CD4-positive, alpha-beta T cell treated with Interleukin-1 beta for 1 hour (primary cell): ENCODE data around the gene ABHD16B.

Experiments
- DNase-seq, 2 donors: peaks; one replicate each; pipeline ENCODE4 v3.0.0-alpha.2; 2020 to 2022

ABHD16B gene

DNA sequence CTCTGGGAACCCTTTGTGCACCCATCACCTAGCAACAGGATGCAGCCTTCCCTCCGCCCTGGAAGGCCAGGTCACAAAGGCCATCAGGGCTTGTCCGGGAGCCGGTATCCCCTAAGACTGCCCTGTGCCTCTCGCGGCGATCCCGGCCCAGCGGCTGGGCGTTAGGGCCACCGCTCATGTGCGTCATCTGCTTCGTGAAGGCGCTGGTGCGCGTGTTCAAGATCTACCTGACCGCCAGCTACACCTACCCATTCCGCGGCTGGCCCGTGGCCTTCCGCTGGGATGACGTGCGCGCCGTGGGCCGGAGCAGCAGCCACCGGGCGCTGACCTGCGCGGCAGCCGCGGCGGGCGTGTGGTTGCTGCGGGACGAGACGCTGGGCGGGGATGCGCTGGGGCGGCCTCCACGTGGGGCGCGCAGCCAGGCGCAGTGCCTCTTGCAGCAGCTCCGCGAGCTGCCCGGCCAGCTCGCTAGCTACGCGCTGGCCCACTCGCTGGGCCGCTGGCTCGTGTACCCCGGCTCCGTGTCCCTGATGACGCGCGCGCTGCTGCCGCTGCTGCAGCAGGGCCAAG is at the start of gene ABHD16B:
ABHD16B (plus strand) TSS at position 134 of the 570 bp plus-strand sequence; CDS start at position 177, 43 bp downstream.
- no peak for DNase-seq

DNA sequence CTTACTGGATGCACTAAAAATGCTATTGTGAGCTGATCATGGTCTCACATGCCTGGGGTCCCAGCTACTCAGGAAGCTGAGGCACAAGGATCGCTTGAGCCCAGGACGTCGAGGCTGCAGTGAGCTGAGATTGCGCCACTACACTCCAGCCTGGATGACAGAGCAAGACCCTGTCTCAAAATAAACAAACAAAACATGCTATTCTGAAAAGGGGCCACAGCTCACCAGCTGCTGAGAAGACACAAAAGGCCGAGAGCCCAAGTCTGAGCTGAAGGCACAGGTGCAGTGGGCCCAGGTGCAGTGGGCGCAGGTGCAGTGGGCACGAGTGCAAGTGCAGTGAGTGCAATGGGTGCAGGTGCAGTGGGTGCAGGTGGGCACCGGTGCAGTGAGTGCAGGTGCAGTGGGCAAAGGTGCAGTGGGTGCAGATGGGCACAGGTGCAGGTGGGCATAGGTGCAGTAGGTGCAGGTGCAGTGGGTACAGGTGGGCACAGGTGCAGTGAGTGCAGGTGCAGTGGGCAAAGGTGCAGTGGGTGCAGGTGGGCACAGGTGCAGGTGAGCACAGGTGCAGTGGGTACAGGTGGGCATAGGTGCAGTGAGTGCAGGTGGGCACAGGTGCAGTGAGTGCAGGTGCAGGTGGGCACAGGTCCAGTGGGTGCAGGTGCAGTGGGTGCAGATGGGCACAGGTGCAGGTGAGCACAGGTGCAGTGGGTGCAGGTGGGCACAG is 46.2 kb upstream of the ABHD16B start:
- no peak for DNase-seq

GRCh38 chr20:63815615-63816253 is 45.6 kb upstream of the ABHD16B start:
- DNase-seq: no peak

DNA sequence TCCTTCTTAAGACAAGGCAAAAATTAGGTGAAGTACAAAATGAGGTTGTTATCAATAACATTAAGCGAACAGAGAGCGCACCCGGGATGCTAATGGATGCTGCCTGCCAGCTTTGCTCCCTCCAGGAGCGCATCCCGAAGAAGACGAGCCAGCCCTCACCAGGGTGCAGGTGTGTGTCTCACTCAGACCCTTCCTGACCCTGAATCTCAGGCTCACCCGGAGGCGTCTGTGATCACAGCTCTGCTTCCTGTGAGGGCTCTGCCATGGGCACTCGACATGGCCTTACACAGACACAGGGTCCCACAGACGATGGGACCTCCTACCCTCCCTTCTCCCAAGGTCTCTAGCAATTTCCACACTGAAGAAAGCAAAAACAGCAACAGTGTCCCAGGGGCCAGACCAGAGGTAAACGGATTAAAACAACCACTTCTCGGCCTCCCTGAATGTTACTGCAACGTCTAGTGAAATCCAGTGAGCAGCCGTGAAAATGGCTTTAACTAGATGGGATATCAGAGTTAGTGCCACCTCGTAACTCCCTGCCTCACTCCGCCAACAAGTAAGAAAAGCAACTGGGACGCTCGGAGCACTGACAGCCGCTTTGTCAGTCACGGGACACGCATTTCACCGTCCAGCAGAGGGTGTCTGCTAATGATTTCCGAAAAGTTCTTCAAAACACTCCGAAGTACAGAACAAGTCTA is 41.9 kb upstream of the ABHD16B start:
- DNase-seq: peak in 1 of 2 donors; percentile 11

DNA sequence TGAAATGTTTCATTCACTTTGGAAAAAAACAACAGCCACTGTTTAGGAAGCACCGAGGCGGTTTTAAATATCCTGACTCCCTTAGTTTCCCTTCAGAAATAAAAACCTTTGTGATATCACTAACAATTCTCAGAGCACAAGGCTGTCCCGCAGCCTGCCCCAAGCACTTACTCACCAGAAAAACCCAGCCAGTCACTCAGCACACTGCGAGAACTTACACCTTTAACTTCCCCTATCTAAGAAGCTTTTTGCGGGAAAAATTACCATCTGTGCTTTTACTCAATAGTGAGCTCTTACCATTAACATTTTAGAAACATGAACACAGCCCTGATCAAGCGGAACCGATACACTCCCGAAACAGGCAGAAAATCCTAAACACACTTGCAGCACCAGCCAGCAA is 39.5 kb upstream of the ABHD16B start:
- no peak for DNase-seq

GRCh38 chr20:63822276-63822696 is 39.0 kb upstream of the ABHD16B start:
- DNase-seq: no peak

GRCh38 chr20:63823691-63824311 is 37.5 kb upstream of the ABHD16B start:
- DNase-seq: no peak

DNA sequence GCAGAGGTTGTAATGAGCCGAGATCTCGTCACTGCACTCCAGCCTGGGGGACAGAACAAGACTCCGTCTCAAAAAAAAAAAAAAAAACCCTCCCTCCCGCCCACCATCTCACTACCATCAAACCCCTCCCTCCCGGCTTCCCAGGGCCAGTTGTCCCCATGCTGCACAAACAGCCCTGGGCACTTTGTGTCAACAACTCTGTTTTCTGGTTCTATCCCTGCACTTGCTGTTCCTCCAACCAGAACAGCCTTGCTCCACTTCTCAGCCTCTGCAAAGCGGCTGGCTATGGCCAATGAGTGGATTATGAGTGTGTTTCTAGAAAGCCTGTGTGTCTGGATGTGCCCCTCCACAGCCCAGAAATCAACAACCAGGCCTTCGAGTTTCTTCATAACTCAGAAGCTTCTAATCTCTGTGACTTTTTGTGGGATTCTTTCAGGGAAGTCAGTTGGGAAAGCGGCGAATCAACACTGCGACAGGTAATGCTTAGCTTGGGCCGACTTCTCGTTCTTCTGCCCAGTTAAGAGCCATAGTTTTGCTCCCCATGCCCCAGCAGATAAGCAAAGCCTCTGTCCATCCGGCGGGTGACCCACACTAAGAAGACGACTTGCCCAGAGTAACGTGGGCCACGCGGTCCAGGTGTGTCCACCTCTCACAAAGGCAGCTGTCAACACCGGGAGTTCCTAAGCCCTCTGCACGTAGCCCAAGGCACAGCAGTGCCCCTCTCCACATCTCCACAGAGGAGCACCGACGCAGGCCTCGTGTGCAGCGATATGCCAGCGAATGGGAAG is 35.8 kb upstream of the ABHD16B start:
- DNase-seq: no peak

- no peak for DNase-seq
Measured at GRCh38 chr20:63826753-63827152, 34.5 kb upstream of the ABHD16B start.

DNA sequence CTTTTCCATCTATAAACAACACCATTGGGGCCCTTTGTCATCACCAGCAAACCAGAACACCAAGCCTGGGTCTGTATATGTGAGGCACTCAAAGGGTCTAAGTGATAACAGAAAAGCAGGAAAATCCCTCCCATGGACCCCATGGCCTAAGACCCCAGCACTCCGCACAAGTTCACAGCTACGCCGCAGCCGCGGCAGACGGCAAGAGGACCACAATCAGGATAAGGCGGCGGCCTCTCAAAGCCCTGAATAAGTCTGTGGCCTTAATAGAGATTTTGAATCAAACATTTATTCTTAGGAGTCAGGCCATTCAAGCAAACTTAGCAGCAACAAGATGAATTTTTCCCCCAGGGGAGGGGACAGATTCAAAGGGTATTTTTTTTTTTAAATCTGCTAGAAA is 33.2 kb upstream of the ABHD16B start:
- no peak for DNase-seq

DNA sequence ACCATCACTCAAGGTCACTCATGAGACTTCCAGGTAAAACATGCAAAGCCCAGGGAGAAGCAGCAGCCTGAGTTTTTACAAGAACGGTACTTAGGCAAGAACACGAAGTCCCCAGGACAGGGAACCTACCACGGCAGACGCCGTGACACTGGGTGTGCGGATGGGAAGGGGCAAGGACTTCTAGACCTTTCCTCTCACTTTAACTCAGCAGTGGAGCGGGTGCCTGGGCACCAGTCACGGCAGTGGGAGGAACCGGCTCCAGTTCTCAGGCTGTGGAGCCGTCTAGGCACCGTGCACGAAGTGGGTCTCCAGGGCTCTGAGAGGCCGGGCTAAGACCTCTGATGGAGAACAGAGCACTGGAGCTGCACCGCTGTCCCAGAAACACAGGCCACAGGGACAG is 32.8 kb upstream of the ABHD16B start:
- DNase-seq: no peak

DNA sequence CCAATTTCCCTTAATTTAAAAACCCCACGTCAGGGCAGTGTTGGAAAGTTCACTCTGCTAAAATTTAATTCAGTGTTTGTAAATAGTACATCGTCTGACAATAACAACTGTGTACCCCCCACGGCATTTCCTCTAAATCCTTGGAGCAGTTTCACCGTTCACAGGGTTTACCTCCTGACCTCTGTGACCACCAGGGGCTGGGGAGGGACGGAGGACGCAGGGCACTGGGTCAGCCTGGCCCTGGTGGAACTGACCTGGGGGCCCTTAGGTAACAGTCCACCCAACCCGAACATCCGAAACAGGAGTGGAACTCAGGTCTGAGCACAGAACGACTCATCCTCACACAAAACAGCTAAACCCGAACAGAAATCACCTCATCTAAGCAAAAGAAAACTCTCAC is 32.3 kb upstream of the ABHD16B start:
- no peak for DNase-seq

GRCh38 chr20:63829603-63829944 is 31.7 kb upstream of the ABHD16B start:
- DNase-seq: no peak

DNA sequence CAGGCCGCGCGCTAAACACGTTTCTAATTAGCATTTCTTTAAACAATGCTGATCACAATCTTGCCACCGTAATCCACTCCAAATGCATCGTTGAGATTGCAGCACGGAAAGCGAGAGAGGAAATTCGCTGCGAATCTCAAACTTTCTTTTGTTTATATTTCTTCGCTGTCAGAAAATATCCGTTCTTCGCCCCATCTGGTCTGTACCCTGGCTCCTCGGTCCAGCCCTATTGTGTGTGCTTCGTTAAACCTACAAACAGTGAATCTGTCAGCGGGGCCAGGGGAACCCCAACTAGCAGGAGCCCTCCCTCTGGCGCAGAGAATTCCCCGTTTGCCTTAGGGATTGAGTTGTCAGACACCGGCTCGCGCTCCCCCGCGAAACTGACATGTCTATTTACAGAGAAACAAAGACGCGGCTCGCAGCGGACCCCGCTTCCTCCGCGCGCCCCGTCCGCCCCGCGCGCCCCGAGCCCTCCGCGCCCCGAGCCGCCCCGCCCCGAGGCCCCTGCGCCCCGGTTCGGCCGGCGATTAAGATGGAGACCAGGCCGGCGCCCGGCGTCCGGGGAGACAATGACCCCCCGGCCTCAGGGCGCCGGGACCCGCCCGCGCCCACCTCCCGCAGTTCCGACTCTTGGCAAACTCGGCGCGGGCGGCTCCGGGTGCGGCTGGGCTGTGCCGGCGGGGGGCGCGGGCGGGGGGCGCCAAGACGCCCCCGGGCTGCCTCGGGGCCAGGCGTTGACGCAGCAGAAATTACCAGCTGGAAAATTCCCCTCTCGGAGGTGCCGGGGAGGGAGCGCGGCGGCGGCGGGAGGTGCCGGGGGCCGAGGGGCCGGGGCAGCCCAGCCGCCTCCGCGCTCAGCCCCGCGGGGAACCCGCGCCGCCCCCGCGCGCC is 31.1 kb upstream of the ABHD16B start:
- DNase-seq: peak in 1 of 2 donors; percentile 9

GRCh38 chr20:63830841-63831588 is 30.3 kb upstream of the ABHD16B start, which contains the start of gene ZBTB46:
ZBTB46 (minus strand) TSS chr20:63831264; CDS start chr20:63790757, 40,507 bp downstream.
- peak in 1 of 2 donors; percentile 20 for DNase-seq

DNA sequence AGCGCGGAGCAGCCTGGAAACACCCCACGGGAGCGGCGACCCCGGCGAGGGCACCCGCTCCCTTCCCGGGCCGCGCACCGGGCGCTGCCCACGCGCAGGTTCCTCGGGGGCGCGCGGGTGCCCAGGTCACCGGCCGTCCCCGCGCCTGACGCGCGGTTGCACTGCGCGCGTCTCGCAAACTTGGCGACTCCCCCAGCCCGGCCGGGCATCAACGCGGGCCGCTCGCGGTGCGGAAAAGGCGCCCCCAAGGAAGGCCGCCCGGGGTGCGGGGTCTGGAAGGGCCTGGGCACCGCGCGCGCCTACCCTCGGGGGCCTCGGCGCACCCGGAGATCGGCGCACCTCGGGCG is 29.7 kb upstream of the ABHD16B start:
- no peak for DNase-seq

- DNase-seq: no peak
Measured at GRCh38 chr20:63831993-63832686, 29.2 kb upstream of the ABHD16B start.

GRCh38 chr20:63833776-63834490 is 27.4 kb upstream of the ABHD16B start:
- DNase-seq: no peak

GRCh38 chr20:63834491-63834880 is 26.8 kb upstream of the ABHD16B start:
- DNase-seq: no peak
